K562 treated with DMSO at 1 percent for 24 hours (cell line): ENCODE measurements around the gene USP27X. TPM values are rescaled to one million over a fixed set of nuclear protein-coding genes. Genes with fewer than 3 reads are reported as not detected.

ENCODE experiments used
- total RNA-seq: library from RNA; unstranded; fragments of 300-600 nt; gene quantifications from 2 replicates; pipeline ENCODE4 v1.2.3, GENCODE V29; 2022; ENCODE audit warnings: low read depth; ENCODE audit not compliant: insufficient read depth

Gene USP27X
- total RNA-seq: 3.3 and 4.4 TPM in 2 replicates

GRCh38 chrX:49878834-49879655 lies at the start of gene USP27X:
TSS of gene USP27X (plus strand) at chrX:49879484. CDS start at chrX:49880308, 824 bp downstream.

DNA sequence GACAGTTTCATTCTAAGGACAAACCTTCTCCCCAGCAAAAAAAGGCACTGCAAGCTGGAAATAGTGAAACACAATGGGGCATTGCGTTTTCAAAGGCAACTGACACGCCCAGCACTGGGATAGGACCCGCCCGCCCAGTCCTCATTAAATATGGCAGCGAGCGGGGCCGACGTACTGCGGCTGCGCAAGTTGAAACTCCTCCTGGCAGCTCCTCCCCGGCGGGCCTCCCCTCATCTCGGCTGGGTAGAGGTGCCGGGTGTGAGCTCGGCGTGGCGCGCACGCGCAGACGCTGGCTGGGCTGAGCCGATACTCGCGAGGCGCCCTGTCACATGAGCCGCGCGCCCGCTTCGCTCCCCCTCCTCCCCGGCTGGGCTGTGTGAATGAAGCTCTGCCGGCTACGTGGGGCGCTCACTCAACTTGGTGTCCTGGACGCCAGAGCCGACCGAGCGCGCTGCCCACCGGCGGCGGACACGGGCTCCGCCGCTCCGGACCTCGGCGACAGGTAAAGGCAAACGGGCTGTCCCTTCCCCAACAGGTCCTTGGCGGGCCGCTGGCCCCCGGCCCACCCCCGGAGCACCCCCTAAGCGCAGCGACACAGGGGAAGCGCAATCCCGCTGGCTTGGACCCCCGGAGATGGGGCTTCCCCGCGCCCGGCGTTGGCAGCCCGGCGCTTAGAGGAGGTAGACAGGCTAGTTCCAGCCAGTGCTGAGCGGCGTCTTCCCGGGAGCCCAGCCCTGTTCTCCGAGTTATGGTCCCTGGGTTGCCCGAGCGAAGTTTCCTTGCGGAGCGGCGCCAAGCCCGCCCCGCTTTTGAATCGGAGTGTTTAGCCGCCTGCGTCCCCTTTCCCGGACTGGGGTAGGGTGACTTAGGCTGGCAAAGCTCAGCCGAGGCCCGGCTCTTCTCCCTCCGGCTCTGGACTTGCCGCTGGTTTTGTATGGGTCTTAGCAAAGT lies 43.3 kb downstream of the USP27X start, which contains the start of gene CLCN5:
TSS of gene CLCN5 (plus strand) at position 306 of the 951 bp plus-strand sequence. CDS start 2,703 bp downstream, outside the sequence.

Other genes with a start within 250 kb of the USP27X start
- 60.6 and 61.3 TPM in 2 replicates for gene PAGE1, start 183.5 kb upstream of the USP27X start, total RNA-seq
- 14.9 and 17.9 TPM in 2 replicates for gene PAGE4, start 50.2 kb upstream of the USP27X start, total RNA-seq
- gene CLCN5, start 43.1 kb downstream of the USP27X start, total RNA-seq: 5.1 and 10.0 TPM in 2 replicates